ENCODE measurements around the gene HOXB4. TPM values are rescaled to one million over a fixed set of nuclear protein-coding genes. Genes with fewer than 3 reads are reported as not detected.

The HOXB4 gene
- total RNA-seq, 3 donors from 2014 or later: 4.5 to 14.6 (median 5.3) TPM

- no peak for ATAC-seq
- peaks cover 51% of the 10 kb centered on the region for H3K4me1 ChIP-seq (ENCODE audit: low read depth)
- intact Hi-C loops (cut with DNase I, micrococcal nuclease): no loop called here
Observed at GRCh38 chr17:48564188-48565021, 13.7 kb downstream of the HOXB4 start.

GRCh38 chr17:48563867-48564187 lies 14.3 kb downstream of the HOXB4 start:
- no peaks in the 10 kb centered on the region for H3K9me3 ChIP-seq
- H3K36me3 ChIP-seq (ENCODE audit: low read depth): no peaks in the 10 kb centered on the region
- TF ChIP-seq CTCF (IDR thresholded peaks at IDR 0.05): no peak
- intact Hi-C loops (cut with DNase I, micrococcal nuclease): no loop called here
- DNase-seq (peak in 1 of 3 donors; percentile 16), ATAC-seq (no peak)
- H3K4me3 ChIP-seq: no peak overlapping the region
- peaks cover 51% of the 10 kb centered on the region for H3K4me1 ChIP-seq (ENCODE audit: low read depth)

More at GRCh38 chr17:48564188-48565021, 13.7 kb downstream of the HOXB4 start:
- no peak for TF ChIP-seq CTCF (IDR thresholded peaks at IDR 0.05)
- H3K4me3 ChIP-seq: no peak overlapping the region
- H3K36me3 ChIP-seq (ENCODE audit: low read depth): no peaks in the 10 kb centered on the region
- H3K9me3 ChIP-seq: no peaks in the 10 kb centered on the region
- DNase-seq: no peak

- no peak overlapping the region for H3K4me3 ChIP-seq
- H3K9me3 ChIP-seq: no peaks in the 10 kb centered on the region
- no peak for ATAC-seq
- H3K4me1 ChIP-seq (ENCODE audit: low read depth): peaks cover 50% of the 10 kb centered on the region
- peak in 1 of 3 donors; percentile 23 for DNase-seq
- intact Hi-C loops (cut with DNase I, micrococcal nuclease): no loop called here
- no peaks in the 10 kb centered on the region for H3K36me3 ChIP-seq (ENCODE audit: low read depth)
- TF ChIP-seq CTCF (IDR thresholded peaks at IDR 0.05): no peak
Observed at GRCh38 chr17:48563385-48563838, 14.7 kb downstream of the HOXB4 start.

- no peaks in the 10 kb centered on the region for H3K36me3 ChIP-seq (ENCODE audit: low read depth)
- DNase-seq (peak in 1 of 3 donors; percentile 21), ATAC-seq (no peak)
- no peaks in the 10 kb centered on the region for H3K9me3 ChIP-seq
- H3K4me3 ChIP-seq: no peak overlapping the region
- intact Hi-C loops (cut with DNase I, micrococcal nuclease): no loop called here
- no peak for TF ChIP-seq CTCF (IDR thresholded peaks at IDR 0.05)
- H3K4me1 ChIP-seq (ENCODE audit: low read depth): peaks cover 46% of the 10 kb centered on the region
Observed at GRCh38 chr17:48562934-48563333, 15.2 kb downstream of the HOXB4 start.

GRCh38 chr17:48561884-48562810 lies 16.0 kb downstream of the HOXB4 start:
- peaks cover 44% of the 10 kb centered on the region for H3K4me1 ChIP-seq (ENCODE audit: low read depth)
- H3K9me3 ChIP-seq: no peaks in the 10 kb centered on the region
- intact Hi-C loops (cut with DNase I, micrococcal nuclease): no loop called here
- TF ChIP-seq CTCF (IDR thresholded peaks at IDR 0.05): no peak
- H3K4me3 ChIP-seq: no peak overlapping the region
- ATAC-seq: no peak
- DNase-seq: peak in 1 of 3 donors; percentile 33
- no peaks in the 10 kb centered on the region for H3K36me3 ChIP-seq (ENCODE audit: low read depth)

Data from mucosa of descending colon (tissue), 3 donors.